Kidney tubule cell (primary cell): Measurements from ENCODE around the gene MICU1.
A peak's percentile ranks its signal among the peaks of the same experiment; 100 is the strongest.
"Not testable (repeated sequence)": the region's sequence is repeated elsewhere in the genome, so short reads cannot be mapped to it uniquely, and the experiment has no call there.

Source experiments
- DNase-seq: peaks from one replicate; pipeline ENCODE4 v3.0.0-alpha.2; 2018; ENCODE audit warnings: low spot score

The MICU1 gene

DNA sequence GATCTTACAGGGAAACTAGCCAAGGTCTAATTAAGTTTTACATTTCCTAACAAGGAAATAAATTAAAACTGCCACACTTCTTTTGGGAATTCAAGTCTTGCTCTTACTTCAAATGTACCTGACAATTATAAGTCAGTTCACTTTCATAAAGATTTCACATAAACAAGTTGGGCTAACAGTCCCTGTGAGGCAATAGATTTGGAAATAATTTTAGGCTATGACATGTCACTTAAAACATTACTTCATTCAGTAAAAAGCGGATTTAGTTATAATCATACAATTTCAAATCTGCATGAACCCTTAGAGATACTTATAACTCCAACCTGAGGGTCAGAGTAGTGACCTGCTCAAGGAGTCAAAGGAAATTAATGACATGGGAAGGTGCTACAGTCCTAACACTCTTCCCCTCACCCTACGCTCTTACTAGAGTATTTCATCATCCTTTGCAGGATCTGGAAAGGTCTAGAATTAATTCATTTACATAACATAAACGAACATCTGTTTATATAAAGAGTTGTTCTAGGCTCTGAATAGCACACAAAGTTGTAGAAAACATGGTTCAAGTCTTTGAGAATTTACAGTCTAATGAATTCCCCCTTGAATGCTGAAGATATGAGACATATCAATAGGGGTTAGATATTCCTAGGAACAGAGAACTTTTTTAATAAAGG, 238.8 kb downstream of the MICU1 start:
- DNase-seq, result no peak

DNA sequence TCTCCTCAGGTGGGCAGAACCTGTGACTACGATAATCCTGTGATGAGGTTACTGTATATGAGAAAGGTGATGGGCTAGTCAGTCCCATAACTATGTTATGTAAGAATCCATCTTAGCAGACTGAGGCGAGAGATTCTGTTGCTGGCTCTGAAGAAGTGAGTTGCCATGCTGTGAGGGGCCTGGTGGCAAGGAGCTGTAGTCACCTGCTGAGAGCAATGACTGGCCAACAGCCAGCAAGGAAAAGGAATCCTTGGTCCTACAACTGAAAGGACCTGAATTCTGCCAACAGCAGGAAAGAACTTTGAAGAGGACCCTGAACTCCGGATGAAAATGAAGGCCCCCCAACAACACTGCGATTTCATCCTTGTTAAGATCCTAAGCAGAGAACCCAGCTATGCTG, 240.2 kb downstream of the MICU1 start:
- DNase-seq, result no peak

DNA sequence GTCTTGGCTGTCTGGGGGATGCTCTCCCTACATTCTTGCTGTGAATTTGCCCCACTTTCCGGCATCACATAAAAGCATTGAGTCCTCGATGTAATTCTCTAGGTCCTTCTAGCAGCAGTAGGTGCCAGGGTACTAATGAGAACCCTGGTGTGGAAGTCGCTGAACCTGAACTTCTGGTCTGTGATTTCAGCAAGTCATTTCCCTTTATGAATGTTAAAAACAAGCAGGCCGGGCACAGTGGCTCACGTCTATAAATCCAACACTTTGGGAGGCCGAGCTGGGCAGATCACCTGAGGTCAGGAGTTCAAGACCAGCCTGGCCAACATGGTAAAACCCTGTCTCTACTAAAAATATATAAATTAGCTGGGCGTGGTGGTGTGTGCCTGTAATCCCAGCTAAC, 240.9 kb downstream of the MICU1 start:
- DNase-seq, result peak; percentile 13

DNA sequence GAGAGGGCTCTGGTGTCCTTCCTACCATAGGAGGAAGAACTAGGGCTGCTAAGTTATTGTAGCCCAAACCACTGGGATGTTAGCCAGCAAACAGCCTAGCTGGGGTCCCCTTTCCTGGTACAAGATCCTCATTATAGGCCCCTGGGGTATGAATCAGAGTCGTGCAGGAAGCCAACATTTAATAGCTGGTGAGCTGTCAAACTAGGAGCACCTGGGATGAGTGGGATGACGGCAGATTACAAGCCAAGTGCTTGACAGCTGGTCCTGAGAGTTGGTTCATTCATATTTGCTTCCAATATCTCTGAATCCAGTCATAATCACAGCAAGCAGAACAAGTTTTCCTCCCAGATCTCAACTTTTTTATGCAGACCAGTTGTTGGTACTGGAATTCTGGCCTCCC, 246.1 kb downstream of the MICU1 start:
- no peak for DNase-seq

DNA sequence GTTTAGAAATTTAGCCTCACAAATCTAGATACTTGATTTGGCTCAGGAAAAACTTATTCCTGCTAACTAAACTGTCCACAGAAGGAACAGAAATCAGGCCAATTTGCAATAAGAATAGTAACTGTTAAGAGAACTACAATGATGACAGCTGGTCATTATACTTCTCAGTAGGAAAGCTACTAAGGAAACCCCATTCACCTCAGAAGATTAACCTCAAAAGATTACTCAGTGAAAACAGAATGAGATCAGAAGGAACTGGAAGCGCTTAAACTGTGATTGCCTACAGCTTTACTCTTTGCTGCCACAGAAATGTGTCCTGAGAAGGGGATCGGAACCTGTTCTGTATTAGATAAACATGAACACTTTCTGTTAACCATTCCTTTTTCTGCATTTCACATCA, 246.8 kb downstream of the MICU1 start:
- no peak for DNase-seq

DNA sequence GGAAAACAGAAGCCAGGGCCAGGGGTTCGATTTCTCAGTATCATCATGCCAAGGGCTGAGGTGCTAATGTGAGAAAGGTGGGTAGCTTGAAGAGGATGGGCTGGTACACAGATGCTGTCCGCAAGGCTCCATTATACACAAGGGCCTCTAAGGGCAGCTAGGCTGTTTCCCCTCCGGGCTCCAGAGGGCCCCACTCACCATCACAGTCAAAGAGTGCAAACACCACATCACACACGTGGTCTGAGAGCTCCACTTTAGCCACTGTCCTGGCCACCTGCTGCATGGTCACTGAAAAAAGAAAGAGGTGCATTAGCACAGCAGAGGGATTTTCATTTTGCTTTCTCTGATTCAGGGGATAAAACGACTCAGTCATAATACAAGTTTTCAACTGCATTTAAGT, 250.3 kb downstream of the MICU1 start:
- DNase-seq, result no peak

DNA sequence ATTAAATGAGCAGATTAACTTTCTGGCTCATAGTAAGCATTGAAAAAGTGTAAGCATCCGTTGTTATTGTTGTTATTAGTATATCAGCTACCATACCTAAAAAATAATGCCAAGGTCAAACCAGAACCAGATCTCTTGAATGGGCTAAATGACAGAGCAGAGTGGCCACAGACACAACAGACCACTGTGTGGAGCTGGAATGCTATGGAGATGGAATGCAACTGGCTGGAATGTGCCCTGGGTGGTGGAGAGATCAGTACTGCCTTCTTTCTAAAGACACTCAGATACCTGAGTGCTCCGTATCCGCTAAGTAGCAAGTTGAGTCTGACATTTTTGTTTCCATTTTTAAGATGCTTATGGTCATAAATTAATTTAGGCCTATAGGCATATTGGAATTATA, 250.7 kb downstream of the MICU1 start:
- no peak for DNase-seq

DNA sequence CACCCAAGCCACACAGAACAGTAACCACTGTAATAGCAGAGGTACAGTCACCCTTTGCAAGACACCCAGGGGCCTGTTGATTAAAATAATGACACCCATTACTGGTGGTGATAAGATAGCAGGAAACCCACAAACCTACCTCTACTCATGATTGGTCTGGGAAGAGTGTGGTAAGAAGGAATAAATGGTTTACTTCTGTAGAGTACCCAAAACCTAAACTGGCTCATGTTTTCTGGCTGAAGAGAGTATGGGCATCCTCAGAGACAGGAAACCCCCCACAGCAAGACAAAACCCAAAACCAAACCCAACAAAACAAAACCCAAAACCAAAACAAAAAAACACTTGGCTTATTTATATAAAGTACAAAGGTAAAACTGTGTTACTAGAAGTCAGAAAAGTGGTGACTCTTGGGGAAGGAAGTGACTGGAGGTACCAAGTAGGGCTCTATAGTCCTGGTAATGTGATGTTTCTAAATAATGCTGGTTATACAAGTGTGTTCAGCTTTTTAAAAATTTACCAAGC, 255.6 kb downstream of the MICU1 start:
- DNase-seq, result no peak

DNA sequence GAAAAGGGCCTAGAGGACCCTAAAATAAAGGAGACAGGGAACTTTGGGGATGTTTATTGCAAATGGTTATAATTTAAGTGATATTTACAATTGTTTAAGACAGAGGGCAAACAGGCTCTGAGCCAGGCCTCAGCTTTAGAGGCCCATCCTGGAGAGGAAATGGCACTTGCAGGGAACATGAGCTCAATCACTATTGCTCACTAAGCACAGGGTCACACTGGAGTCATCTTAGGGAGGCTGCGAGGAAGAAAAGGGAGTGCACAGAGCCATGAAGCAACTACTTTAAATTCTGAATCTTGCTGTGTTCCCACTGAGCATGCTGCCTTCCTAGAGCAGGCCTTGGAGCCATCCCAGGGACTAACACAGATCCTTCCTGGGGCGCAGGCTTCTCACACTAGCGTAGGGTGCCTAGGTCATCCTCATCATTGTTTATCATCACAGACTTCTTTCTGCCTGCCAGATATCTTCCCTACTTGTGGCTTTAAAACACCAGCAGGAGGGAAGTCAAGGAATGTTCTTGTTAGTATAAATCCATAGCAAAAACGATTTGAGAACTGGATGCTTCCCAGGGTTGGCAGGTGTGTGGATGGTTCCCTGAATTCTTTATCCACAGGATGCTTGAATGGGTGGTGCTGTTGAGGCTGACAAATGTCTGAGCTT, 258.4 kb downstream of the MICU1 start:
- peak; percentile 26 for DNase-seq

DNA sequence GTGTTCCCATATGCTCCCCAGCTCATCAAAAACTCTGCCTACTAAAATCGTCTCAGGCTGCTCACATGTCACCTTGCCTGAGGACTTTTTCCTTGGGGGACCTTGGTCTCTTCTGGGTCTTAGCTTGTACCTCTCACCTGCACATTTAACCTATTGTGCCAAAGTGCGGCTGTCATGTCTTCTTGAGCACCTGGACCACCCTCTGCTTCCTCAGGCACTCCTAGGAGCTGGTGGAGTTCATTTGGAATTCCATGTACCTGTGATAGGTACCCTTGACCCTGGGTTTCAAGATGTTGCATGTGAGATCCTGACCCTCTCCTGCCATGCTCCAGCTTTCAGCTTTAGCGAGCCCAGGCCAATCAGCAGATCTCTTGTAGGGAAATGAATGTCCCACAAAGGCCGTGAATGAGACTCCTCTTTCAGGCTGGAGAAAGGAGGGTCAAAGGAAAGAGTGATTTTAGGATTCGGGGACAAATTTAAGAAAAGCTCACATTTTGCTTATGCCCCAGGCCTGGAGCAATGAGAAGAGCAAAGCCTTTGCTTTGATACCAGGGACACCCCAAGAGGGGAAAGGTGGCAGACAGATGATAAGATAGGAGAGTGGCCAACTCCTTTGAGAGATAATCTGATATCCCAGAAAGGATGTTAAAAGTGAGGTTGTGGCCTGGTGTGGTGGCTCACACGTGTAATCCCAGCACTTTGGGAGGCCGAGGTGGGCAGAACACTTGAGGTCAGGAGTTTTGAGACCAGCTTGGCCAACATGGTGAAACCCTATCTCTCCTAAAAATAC, 260.6 kb downstream of the MICU1 start:
- no peak for DNase-seq

DNA sequence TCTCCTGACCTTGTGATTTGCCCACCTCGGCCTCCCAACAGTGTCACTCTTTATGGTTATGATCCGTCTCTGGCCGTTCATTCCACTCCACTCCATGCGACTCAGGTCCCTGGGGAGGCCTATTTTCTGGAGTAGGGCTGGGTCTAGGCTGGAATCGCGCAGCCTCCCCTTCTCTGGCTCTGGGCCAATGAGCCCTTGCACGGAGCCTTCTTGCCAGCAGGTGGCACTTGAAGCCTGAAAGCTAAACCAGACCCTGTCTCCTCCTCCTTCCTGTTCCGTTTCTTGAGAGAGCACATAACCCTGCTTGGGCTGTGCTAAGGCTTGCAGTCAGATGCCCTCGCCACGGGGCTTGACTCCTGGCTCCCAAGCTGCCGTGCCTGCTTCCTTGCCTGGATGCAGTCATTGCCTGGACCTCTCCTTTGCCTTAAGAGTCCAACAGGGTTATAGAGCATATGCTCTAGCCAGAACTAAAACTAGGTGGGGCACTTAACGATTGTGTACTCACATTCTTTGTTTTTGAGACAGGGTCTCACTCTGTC, 261.6 kb downstream of the MICU1 start:
- peak; percentile 92 for DNase-seq

DNA sequence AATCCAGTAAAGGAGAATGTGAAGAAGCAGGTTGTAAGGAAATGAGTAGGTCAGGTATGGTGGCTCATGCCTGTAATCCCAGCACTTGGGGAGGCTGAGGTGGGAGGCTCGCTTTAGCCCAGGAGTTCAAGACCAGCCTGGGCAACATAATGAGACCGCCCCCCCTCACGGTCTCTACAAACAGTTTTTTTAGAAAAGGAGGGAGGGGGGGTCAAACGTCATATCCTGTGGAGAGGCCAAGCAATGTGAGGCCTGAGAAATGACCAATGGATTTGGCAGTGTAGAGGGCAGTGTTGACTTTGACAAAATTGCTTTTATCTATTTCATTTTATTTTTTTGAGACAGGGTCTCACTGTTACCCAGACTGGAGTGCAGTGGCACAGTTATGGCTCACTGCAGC, 268.9 kb downstream of the MICU1 start:
- DNase-seq, result no peak

DNA sequence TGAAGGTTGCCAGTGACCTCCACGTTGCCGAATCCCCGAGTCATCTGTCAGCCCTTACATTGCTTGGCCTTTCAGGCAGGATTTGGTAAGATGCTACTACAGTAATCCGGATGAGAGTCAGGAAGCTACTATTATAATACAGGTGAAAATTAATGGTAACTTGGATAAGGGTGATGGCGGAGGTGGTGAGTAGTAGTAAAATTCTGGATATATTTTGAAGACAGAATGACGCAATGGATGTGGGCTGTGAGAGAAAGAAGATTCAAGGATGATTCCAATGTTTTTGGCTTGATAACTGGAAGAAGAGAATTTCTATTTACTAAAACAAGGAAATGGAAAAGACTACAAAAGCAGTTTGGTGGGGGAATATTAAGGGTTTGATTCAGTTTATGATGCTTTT, 269.8 kb downstream of the MICU1 start:
- DNase-seq, result no peak

DNA sequence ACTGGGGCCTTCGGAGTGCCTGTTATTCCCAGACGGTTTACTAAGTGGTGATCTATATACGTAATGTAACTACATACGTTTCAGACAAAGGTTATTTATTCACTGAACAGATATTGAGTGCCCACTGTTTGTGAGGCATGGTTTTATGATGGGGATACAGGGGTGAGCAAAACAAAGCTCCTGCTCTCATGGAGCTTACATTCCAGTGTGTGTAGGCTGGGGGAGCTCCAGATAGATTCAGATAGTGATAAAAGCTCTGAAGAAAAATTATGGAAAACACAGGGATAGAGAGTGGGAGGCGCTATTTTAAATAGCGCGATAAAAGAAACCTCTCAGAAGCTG, 270.7 kb downstream of the MICU1 start:
- no peak for DNase-seq

DNA sequence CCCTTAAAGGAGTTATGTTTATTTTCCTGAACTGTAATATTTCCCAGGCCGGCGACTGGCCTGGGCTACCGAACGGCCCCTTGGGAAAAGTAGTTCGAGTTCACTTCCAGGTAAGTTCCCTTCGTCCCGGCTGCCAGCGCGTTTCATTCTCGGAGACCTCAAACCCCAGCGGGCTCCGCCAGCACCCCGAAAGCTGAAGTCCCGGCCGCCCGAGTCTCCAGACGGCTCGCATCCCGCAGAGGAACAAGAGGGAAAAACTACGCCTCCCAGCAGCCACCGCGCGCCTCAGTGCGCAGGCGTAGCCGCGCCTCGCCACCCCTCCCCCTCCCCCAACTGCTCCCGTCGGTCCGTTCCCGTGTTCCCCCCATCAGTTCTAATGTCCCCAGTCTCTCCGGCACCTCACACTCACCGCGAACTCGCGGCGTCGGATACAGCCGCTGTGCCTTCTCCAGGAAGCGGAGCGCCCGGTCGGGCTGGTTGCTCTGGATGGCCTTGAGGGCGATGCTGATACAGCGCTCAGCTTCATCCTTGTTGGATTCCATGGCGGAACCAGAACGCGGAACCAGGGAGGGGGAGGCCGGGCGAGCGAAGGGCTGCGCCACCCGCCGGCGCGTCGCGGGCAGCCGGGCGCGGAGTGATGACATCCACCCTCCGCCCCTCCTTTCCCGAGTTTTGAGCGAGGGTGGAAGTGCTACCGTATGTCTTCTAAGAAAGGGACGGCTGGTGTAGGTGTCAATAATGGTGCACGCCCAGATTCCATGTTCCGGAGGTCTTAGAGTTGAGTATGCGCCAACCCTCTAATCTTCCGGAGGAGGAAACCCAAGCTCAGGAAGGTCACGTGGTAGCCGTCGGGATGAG, 271.3 kb downstream of the MICU1 start, which contains the start of gene DNAJB12:
Gene DNAJB12, minus strand, starts transcription at position 564 of the 858 bp plus-strand sequence. Its CDS starts 22 bp downstream, at position 542.
- DNase-seq, result peak; percentile 98

DNA sequence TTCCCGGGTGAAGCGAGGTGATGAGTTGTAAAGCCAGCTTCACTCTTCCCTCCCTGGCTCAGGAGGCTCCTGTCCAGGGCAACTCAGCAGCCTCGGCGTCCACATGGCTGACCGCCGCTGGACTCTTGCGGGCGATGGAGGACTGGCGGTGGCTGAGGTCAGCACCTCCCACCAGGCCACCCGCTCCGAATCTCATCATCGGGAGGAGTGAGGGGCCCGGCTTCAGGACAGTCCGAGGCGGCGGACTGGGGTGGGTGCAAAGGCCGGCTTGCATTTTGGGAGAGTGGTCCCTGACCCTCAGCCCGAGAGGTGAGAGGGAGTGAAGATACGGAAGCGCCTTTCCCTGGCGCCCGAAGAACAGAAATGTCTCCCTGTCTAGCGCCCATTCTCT, 271.9 kb downstream of the MICU1 start:
- peak; percentile 35 for DNase-seq

DNA sequence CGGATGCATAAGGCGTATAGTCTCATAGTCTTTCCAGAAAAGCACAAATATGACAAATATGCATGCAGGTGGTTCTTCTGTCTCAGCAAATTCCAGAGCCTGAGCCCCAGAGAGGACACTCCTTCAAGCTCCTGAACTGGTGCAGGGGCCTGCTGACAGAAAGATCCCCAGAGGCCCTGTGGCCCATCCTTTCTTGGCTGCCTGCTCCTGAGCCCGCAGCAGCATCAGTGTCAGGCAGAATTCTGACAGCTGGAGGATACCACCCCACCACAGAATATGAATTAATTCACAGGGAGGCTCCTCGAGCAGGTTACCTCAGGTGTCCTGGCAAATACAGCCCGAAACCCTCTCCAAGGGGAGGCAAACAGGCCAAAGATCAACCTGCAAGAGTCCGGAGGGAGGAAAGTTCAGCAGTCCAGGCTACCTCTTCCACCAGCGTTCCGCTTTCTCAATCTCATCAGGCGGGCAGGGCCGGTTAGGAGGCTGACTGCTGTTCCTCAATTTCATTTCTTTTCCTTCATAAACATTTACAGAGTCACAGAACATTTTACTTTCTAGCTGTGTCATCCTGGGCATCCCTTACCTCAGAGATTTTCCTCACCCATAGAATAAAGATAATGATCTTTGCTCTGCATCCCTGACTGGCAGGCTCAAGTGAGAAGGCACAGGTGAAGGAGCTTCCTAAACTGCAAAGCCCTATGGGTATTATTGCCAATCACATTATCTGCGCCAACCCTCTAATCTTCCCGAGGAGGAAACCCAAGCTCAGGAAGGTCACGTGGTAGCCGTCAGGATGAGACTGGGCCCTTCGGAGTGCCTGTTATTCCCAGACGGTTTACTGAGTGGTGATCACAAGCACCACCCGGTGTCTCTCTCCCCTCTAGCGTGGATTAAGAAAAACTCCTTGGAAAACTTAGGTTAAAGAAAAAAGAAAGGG, 272.6 kb downstream of the MICU1 start:
- peak; percentile 47 for DNase-seq

DNA sequence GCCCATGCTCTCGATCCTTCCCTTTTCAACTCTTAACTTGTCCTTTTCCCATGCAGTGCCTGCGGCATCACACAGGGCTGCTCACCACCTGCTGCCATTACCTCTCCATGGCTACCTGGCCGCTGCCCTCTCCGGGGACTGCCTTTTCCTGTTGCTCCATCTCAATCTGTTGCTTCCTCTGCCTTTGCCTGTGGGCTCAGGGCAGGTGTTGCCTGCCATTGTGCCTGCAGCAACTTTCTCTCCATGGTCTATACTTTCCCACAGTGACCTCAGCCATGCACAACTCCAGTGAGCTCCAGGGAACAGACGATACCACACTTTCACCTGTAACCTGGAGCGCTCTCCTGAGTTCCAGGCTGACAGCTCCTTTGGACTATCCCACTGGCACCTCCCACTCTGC, 274.4 kb downstream of the MICU1 start:
- DNase-seq, result no peak

DNA sequence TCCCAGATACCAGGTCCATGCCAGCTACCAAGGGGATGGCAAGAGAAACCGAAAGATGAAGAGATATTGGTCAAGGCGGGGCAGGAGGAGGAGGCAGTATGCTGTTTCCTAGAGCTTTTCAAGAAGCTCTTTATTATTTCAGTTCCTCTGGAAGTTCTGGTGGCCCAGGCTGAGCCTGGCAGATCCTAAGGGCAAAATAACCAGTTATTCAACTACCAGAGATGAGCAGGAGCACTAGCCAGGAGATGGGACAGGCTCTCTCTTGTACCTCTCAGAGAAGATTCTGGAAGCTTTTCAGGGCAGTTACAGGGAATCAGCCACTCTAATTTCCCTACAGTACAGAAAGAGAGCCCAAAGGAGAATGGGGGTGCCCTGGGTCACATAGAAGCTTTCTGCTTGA, 276.4 kb downstream of the MICU1 start:
- DNase-seq, result no peak

DNA sequence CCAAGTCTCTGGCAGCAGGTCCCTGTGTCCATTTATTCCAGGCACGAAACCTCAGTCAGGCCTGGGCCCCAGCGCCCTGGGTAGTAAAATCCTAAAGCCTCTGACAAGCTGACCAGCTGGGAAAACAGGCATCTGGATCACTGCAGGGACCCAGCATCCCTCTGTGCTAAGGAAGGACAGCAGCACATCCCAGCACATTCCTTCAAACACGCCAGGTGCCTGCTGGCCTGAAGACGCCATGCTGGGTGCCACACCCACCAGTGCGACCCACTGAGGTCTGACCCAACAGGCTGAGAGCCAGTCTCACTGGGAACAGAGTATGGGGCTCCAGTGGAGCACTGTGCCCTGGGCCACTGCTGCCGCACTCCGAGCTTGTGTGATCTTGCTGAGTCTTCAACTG, 277.6 kb downstream of the MICU1 start:
- DNase-seq, result no peak

DNA sequence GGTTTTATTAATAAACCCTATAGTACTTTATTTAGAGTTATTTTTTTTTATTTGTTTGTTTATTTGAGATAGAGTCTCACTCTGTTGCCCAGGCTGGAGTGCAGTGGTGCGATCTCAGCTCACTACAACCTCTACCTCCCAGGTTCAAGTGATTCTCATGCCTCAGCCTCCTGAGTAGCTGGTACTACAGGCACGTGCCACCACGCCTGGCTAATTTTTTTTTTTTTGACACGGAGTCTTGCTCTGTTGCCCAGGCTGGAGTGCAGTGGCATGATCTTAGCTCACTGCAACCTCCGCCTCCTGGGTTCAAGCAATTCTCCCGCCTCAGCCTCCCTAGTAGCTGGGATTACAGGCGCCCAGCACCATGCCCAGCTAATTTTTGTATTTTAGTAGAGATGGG, 279.8 kb downstream of the MICU1 start:
- DNase-seq, result not testable (repeated sequence)
